Neuron (in vitro differentiated cells): ENCODE results near the gene CACNA1H.

Experiments
- H2AFZ ChIP-seq: one replicate; pipeline ENCODE4 v1.6.1; 2013; ENCODE audit warnings: low read depth, mild to moderate bottlenecking, inconsistent platforms, low read length, moderate library complexity
- H3K27me3 ChIP-seq: one replicate; pipeline ENCODE4 v1.6.1; 2013; ENCODE audit warnings: low read length; ENCODE audit not compliant: insufficient read depth
- H3K36me3 ChIP-seq: one replicate; pipeline ENCODE4 v1.6.1; 2013; ENCODE audit warnings: low read length; ENCODE audit not compliant: insufficient read depth
- H3K4me1 ChIP-seq: one replicate; pipeline ENCODE4 v1.6.1; 2013; ENCODE audit warnings: low read length; ENCODE audit not compliant: insufficient read depth
- H3K4me3 ChIP-seq: 2 replicates; pipeline ENCODE4 v1.5.1; 2013; ENCODE audit warnings: mild to moderate bottlenecking, low read length, moderate library complexity
- H3K9me3 ChIP-seq: one replicate; pipeline ENCODE4 v1.6.1; 2013; ENCODE audit warnings: low read length

CACNA1H gene

DNA sequence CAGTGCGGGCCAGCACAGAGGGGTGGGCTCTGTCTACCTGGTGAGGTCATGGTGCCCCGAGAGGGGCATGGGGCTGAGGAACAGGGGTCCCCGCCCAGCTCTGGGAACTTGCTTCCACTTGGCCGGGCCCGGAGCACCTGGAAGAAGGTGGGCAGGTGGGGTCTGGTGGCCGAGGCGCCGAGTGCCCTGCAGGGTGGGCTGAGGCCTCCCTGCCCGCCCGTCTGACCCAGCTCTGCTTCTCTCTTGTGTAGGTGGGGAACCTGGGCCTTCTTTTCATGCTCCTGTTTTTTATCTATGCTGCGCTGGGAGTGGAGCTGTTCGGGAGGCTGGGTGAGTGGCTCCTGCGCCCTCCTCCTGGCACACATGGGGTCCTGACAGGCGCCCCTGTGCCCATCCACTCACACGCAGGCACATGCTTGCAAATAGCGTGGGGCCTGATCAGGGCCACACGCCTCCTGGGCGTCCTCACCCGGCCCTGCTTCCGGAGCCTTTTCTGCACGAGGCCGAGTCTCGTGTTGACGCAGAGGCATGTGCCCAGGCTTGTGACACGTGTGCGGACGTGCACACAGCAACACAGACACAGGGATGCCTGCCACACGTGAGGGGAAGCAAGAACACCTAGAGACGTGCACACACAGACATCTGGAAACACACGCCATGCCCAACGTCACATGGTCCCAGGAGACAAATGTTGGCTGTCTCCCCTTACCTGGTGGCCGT lies 63.9 kb downstream of the CACNA1H start:
- Histone ChIP-seq H3K9me3 (no peaks in the 10 kb centered on the region), H3K4me1 (no peaks in the 10 kb centered on the region), H2AFZ (no peak overlapping the region), H3K4me3 (no peak overlapping the region), H3K27me3 (no peaks in the 10 kb centered on the region), H3K36me3 (peaks cover 10% of the 10 kb centered on the region)

- H3K27me3 ChIP-seq: no peaks in the 10 kb centered on the region
- peaks cover 10% of the 10 kb centered on the region for H3K36me3 ChIP-seq
- H2AFZ ChIP-seq: no peak overlapping the region
- H3K4me3 ChIP-seq: no peak overlapping the region
- no peaks in the 10 kb centered on the region for H3K4me1 ChIP-seq
- no peaks in the 10 kb centered on the region for H3K9me3 ChIP-seq
Measured at GRCh38 chr16:1217526-1217925, 64.6 kb downstream of the CACNA1H start.

- H3K27me3 ChIP-seq: no peaks in the 10 kb centered on the region
- no peak overlapping the region for H3K4me3 ChIP-seq
- no peaks in the 10 kb centered on the region for H3K9me3 ChIP-seq
- H3K36me3 ChIP-seq: peaks cover 10% of the 10 kb centered on the region
- H2AFZ ChIP-seq: no peak overlapping the region
- no peaks in the 10 kb centered on the region for H3K4me1 ChIP-seq
Measured at GRCh38 chr16:1218061-1218929, 65.4 kb downstream of the CACNA1H start.

GRCh38 chr16:1218930-1219611 lies 66.2 kb downstream of the CACNA1H start:
- Histone ChIP-seq H2AFZ (no peak overlapping the region), H3K27me3 (no peaks in the 10 kb centered on the region), H3K4me1 (no peaks in the 10 kb centered on the region), H3K9me3 (no peaks in the 10 kb centered on the region), H3K4me3 (no peak overlapping the region), H3K36me3 (peaks cover 10% of the 10 kb centered on the region)

DNA sequence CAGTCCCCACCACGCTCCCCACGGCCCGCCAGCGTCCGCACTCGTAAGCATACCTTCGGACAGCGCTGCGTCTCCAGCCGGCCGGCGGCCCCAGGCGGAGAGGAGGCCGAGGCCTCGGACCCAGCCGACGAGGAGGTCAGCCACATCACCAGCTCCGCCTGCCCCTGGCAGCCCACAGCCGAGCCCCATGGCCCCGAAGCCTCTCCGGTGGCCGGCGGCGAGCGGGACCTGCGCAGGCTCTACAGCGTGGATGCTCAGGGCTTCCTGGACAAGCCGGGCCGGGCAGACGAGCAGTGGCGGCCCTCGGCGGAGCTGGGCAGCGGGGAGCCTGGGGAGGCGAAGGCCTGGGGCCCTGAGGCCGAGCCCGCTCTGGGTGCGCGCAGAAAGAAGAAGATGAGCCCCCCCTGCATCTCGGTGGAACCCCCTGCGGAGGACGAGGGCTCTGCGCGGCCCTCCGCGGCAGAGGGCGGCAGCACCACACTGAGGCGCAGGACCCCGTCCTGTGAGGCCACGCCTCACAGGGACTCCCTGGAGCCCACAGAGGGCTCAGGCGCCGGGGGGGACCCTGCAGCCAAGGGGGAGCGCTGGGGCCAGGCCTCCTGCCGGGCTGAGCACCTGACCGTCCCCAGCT lies 67.3 kb downstream of the CACNA1H start:
- Histone ChIP-seq H3K27me3 (no peaks in the 10 kb centered on the region), H3K4me3 (no peak overlapping the region), H3K4me1 (no peaks in the 10 kb centered on the region), H2AFZ (no peak overlapping the region), H3K36me3 (peaks cover 10% of the 10 kb centered on the region), H3K9me3 (no peaks in the 10 kb centered on the region)

DNA sequence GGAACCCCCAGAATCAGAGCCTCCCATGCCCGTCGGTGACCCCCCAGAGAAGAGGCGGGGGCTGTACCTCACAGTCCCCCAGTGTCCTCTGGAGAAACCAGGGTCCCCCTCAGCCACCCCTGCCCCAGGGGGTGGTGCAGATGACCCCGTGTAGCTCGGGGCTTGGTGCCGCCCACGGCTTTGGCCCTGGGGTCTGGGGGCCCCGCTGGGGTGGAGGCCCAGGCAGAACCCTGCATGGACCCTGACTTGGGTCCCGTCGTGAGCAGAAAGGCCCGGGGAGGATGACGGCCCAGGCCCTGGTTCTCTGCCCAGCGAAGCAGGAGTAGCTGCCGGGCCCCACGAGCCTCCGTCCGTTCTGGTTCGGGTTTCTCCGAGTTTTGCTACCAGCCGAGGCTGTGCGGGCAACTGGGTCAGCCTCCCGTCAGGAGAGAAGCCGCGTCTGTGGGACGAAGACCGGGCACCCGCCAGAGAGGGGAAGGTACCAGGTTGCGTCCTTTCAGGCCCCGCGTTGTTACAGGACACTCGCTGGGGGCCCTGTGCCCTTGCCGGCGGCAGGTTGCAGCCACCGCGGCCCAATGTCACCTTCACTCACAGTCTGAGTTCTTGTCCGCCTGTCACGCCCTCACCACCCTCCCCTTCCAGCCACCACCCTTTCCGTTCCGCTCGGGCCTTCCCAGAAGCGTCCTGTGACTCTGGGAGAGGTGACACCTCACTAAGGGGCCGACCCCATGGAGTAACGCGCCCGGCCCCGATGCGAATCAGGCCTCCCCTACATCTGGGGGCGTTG lies 68.1 kb downstream of the CACNA1H start:
- Histone ChIP-seq H3K9me3 (no peaks in the 10 kb centered on the region), H3K4me1 (no peaks in the 10 kb centered on the region), H3K36me3 (peaks cover 10% of the 10 kb centered on the region), H2AFZ (no peak overlapping the region), H3K27me3 (no peaks in the 10 kb centered on the region), H3K4me3 (no peak overlapping the region)

DNA sequence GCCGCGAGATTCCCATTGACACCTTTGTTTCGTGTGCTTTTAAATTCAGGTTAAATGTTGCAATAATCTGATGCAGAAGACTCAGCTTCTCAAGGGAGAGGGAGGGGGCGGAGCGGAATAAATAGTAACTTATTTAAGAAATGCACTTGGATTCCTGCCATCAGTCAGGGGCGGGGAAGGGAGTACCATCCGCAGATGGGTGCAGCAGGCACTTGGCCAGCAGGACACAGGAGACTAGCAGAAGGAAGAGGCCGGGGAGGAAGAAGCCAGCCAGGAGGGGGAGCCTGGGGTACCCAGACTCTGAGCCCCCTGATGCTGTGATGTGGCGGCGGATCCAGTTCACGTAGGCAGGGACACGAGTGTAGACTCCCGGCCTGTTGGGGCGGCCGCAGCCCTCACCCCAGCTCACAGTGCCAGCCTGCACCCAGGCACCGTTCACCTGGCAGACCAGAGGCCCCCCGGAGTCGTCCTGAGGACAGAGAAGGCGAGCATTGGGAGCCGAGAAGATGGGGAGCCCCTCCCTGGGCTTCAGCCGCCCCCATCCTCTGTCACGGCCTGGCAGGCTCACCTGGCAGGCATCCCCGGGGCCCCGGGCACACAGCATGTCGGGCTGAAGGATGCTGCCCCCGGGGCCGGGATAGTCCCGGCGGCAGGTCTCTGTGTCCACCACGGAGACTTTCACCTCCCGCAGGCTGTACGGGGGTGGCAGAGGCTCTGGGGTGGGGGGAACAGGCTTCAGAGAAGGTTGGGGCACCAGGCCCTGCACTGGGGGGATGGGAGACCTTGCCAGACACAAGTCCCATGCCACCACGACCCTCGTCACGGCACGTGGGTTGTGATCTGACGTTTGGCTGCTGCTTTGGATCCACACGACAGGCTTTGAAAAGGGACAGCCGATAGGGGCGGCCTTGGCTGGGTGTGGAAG lies 69.0 kb downstream of the CACNA1H start:
- Histone ChIP-seq H3K9me3 (no peaks in the 10 kb centered on the region), H3K36me3 (peaks cover 10% of the 10 kb centered on the region), H2AFZ (no peak overlapping the region), H3K4me3 (no peak overlapping the region), H3K4me1 (no peaks in the 10 kb centered on the region), H3K27me3 (no peaks in the 10 kb centered on the region)

GRCh38 chr16:1222553-1223354 lies 69.8 kb downstream of the CACNA1H start:
- Histone ChIP-seq H2AFZ (no peak overlapping the region), H3K4me1 (no peaks in the 10 kb centered on the region), H3K4me3 (no peak overlapping the region), H3K9me3 (no peaks in the 10 kb centered on the region), H3K36me3 (peaks cover 9% of the 10 kb centered on the region), H3K27me3 (no peaks in the 10 kb centered on the region)

DNA sequence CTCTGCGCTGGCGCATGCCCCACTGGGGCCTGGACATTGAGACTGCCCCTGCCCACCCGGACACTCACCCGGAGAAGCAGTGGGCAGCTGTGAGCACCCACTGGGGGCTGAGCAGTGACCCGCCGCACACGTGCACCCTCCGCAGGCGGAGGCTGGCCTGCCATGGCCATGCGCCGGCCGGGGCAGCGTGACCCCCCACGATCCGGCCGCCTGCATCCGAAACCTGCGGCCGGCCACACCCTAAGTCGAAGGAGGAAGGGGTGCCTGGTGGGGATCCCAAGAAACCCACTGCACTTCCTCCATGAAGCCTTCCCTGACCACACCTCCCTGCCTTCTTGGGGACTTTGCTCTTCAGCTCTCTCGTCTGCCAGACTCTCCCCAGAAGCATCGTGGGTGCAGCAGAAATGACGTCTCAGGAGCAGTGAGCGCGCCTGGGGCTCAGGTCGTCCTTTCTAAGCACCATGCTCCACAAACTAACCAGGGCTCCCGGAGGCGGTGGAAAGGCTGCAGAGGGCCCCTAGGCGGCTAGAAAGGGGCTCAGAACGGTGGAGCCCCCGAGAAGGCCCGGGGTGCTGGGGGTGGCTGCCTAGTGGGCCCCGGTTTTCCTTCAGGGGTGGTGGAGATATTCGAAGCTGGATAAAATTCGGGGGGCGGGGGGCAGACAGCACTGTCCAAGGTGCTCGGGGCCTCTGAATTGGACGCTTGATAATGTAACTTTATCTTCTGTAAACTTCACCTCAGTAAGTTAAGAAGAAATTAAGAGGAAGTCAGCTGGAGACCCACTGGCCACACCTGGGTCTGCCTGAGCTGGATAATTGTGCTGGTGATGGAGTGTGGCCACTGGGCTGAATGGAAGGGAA lies 70.7 kb downstream of the CACNA1H start:
- Histone ChIP-seq H3K9me3 (no peaks in the 10 kb centered on the region), H3K4me1 (no peaks in the 10 kb centered on the region), H3K27me3 (no peaks in the 10 kb centered on the region)

GRCh38 chr16:1224558-1224957 lies 71.7 kb downstream of the CACNA1H start:
- H2AFZ ChIP-seq: no peak overlapping the region
- H3K4me1 ChIP-seq: no peaks in the 10 kb centered on the region
- H3K9me3 ChIP-seq: no peaks in the 10 kb centered on the region

More for the DNA sequence above, 70.7 kb downstream of the CACNA1H start:
- Histone ChIP-seq H2AFZ (no peak overlapping the region), H3K4me3 (no peak overlapping the region), H3K36me3 (peaks cover 2% of the 10 kb centered on the region)

More at GRCh38 chr16:1224558-1224957, 71.7 kb downstream of the CACNA1H start:
- H3K36me3 ChIP-seq: no peaks in the 10 kb centered on the region
- H3K27me3 ChIP-seq: no peaks in the 10 kb centered on the region
- no peak overlapping the region for H3K4me3 ChIP-seq
